ENCODE results near the gene P3R3URF. TPM values are rescaled to one million over a fixed set of nuclear protein-coding genes. Genes with fewer than 3 reads are reported as not detected.

The P3R3URF gene
- total and polyA plus RNA-seq, 9 donors = not detected

DNA sequence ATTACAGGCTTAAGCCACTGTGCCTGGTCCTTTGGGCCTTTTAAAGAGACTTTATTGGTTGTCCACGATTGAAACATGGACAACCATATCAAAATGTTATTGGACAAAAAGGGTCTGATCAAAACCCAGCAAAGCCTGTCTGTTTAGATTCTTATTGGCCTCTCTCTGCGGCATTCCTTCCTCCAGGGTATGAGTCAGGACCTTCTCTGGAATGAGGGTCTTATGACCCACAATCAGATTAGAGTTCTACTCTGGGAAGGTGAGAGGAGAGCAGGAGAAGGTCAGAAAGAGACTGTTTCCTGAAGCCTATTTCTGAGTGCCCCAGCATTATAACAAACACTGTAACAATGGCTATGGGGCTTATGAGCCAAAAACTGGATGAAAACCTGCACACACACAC is 34.8 kb upstream of the P3R3URF start:
- Histone ChIP-seq H3K36me3 (no peaks in the 10 kb centered on the region), H3K27me3 (no peaks in the 10 kb centered on the region), H3K4me3 (no peak overlapping the region), H3K9me3 (no peaks in the 10 kb centered on the region), H3K27ac (no peak overlapping the region), H3K4me1 (ENCODE audit: insufficient read depth) (no peaks in the 10 kb centered on the region)
- 70 to 74% (median 72%) methylated on average over 2 of the region's 2 CpGs for WGBS, 3 donors
- DNase-seq = no peak
- intact Hi-C loops (cut with DNase I) = no loop called here
- TF ChIP-seq EP300 (IDR thresholded peaks at IDR 0.05) (no peak), POLR2A (IDR thresholded peaks at IDR 0.05) (no peak)
- TF ChIP-seq, protein P1, sequence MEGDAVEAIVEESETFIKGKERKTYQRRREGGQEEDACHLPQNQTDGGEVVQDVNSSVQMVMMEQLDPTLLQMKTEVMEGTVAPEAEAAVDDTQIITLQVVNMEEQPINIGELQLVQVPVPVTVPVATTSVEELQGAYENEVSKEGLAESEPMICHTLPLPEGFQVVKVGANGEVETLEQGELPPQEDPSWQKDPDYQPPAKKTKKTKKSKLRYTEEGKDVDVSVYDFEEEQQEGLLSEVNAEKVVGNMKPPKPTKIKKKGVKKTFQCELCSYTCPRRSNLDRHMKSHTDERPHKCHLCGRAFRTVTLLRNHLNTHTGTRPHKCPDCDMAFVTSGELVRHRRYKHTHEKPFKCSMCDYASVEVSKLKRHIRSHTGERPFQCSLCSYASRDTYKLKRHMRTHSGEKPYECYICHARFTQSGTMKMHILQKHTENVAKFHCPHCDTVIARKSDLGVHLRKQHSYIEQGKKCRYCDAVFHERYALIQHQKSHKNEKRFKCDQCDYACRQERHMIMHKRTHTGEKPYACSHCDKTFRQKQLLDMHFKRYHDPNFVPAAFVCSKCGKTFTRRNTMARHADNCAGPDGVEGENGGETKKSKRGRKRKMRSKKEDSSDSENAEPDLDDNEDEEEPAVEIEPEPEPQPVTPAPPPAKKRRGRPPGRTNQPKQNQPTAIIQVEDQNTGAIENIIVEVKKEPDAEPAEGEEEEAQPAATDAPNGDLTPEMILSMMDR (IDR thresholded peaks at IDR 0.05) = no peak

DNA sequence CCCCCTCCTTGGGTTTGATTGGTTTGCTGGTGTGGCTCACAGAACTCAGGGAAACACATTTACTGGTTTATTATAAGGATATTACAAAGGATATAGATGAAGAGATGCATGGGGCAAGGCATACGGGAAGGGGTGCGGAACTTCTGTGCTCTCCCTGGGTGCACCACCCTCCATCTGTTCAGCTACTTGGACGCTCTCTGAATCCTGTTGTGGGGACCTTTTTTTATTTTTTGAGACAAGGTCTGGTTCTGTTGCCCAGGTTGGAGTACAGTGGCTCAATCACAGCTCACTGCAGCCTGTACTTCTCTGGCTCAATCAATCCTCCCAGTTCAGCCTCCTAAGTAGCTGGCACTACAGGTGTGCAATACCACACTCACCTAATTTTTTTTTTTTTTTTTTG is 34.3 kb upstream of the P3R3URF start:
- no peak overlapping the region for H3K4me3 ChIP-seq
- H3K9me3 ChIP-seq = no peaks in the 10 kb centered on the region
- no peak overlapping the region for H3K27ac ChIP-seq
- TF ChIP-seq EP300 (IDR thresholded peaks at IDR 0.05) = no peak
- TF ChIP-seq, protein P1 (IDR thresholded peaks at IDR 0.05) = no peak
- TF ChIP-seq POLR2A (IDR thresholded peaks at IDR 0.05) = no peak
- no peaks in the 10 kb centered on the region for H3K4me1 ChIP-seq (ENCODE audit: insufficient read depth)
- 92 to 96% (median 94%) methylated on average over 3 of the region's 3 CpGs for WGBS, 3 donors
- H3K27me3 ChIP-seq = no peaks in the 10 kb centered on the region
- intact Hi-C loops (cut with DNase I) = no loop called here
- no peak for DNase-seq
- H3K36me3 ChIP-seq = no peaks in the 10 kb centered on the region

DNA sequence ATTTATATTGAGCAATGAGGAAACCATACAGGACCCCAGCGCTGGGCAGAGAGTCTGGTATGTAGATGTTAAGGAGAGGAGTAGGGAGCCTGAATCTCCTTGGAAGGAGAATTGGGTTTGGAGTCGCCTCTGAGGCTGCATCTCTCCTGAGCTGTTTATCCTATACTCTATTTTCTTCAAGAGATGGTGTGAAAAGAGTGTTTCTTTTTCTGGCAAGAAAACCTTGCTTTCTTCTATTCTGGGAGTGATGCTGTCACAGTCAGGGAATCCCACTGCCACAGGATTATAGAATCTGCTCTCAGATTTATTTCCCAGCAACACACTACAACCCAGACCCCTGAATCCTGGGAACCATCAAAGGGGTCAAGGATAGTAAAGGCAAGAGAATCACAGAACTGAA is 30.1 kb upstream of the P3R3URF start:
- H3K36me3 ChIP-seq = no peaks in the 10 kb centered on the region
- TF ChIP-seq POLR2A (IDR thresholded peaks at IDR 0.05) (no peak), EP300 (IDR thresholded peaks at IDR 0.05) (no peak)
- TF ChIP-seq, protein P1 (IDR thresholded peaks at IDR 0.05) = no peak
- no peak overlapping the region for H3K4me3 ChIP-seq
- no peaks in the 10 kb centered on the region for H3K4me1 ChIP-seq (ENCODE audit: insufficient read depth)
- H3K27ac ChIP-seq = no peak overlapping the region
- no peaks in the 10 kb centered on the region for H3K9me3 ChIP-seq
- no peak for DNase-seq
- 82 to 83% (median 82%) methylated on average over 2 of the region's 2 CpGs for WGBS, 3 donors
- no peaks in the 10 kb centered on the region for H3K27me3 ChIP-seq
- intact Hi-C loops (cut with DNase I) = no loop called here

DNA sequence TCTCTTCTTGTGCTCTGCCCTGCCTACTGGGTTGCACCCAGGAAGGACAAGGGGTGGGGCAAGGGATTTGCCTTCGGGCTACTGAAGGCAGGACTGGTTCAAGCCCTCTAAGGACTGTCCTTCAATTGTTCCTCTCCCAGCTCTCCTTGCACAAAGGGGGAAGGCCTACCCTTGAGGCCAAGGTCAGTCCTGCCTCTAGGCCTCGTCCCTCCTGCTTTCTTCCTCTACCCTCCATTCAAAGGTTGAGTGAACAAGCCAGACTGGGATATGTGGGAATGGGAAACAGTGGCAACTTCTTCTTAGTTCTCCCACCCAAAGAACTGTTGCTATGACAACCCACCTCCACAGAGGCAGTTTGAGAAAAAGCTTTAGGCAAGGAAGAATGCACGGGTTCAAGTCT is 29.5 kb upstream of the P3R3URF start:
- Histone ChIP-seq H3K27ac (no peak overlapping the region), H3K36me3 (no peaks in the 10 kb centered on the region), H3K4me1 (ENCODE audit: insufficient read depth) (no peaks in the 10 kb centered on the region), H3K9me3 (no peaks in the 10 kb centered on the region), H3K4me3 (no peak overlapping the region), H3K27me3 (no peaks in the 10 kb centered on the region)
- TF ChIP-seq, protein P1 (IDR thresholded peaks at IDR 0.05) = no peak
- TF ChIP-seq EP300 (IDR thresholded peaks at IDR 0.05) = no peak
- no peak for TF ChIP-seq POLR2A (IDR thresholded peaks at IDR 0.05)
- DNase-seq = no peak
- intact Hi-C loops (cut with DNase I) = no loop called here
- 16 to 43% (median 30%) methylated on average over 3 of the region's 3 CpGs for WGBS, 3 donors

DNA sequence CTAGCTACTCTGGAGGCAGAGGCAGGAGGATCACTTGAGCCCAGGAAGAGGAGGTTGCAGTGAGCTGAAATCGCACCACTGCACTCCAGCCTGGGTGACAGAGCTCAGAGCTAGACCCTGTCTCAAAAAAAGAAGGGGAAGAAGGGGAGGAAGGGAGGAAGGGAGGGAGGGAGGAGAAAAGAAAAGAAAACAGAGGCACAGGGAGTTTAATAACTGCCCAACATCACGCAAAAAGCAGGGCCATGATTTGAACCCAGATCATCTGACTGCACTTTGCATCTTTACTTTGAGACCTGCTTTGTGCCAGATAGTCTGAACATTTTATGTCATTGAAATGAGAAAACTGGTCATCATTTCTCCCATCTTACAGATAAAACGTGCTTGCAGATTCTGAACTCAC is 28.9 kb upstream of the P3R3URF start:
- Histone ChIP-seq H3K9me3 (no peaks in the 10 kb centered on the region), H3K4me3 (no peak overlapping the region), H3K27me3 (no peaks in the 10 kb centered on the region), H3K4me1 (ENCODE audit: insufficient read depth) (no peaks in the 10 kb centered on the region), H3K27ac (no peak overlapping the region), H3K36me3 (no peaks in the 10 kb centered on the region)
- 68 to 78% (median 74%) methylated on average over 3 of the region's 3 CpGs for WGBS, 3 donors
- no peak for TF ChIP-seq EP300 (IDR thresholded peaks at IDR 0.05)
- TF ChIP-seq, protein P1 (IDR thresholded peaks at IDR 0.05) = no peak
- DNase-seq = no peak
- intact Hi-C loops (cut with DNase I) = no loop called here

All from ovary (tissue), 9 donors.